ENCODE data around the gene CCT4. TPM values are rescaled to one million over a fixed set of nuclear protein-coding genes. Genes with fewer than 3 reads are reported as not detected.
"Not testable (repeated sequence)": the region's sequence is repeated elsewhere in the genome, so short reads cannot be mapped to it uniquely, and the experiment has no call there.

Gene CCT4, protein sequence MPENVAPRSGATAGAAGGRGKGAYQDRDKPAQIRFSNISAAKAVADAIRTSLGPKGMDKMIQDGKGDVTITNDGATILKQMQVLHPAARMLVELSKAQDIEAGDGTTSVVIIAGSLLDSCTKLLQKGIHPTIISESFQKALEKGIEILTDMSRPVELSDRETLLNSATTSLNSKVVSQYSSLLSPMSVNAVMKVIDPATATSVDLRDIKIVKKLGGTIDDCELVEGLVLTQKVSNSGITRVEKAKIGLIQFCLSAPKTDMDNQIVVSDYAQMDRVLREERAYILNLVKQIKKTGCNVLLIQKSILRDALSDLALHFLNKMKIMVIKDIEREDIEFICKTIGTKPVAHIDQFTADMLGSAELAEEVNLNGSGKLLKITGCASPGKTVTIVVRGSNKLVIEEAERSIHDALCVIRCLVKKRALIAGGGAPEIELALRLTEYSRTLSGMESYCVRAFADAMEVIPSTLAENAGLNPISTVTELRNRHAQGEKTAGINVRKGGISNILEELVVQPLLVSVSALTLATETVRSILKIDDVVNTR
- total RNA-seq = 52.1 TPM

GRCh38 chr2:61888267-61889055 is at the start of gene CCT4:
Gene CCT4 (minus strand): TSS chr2:61888656. CDS start chr2:61888507, 149 bp downstream.
- H3K4me3 ChIP-seq (ENCODE audit: low read length) = peak within 1 kb of the TSS; percentile 88
- no peaks in the 10 kb centered on the region for H3K9me3 ChIP-seq (ENCODE audit: low read depth, low read length)
- H3K27me3 ChIP-seq (ENCODE audit: insufficient read depth, low read length) = no peaks in the 10 kb centered on the region
- peaks cover 28% of the 10 kb centered on the region for H3K4me1 ChIP-seq (ENCODE audit: insufficient read depth, low read length)

- no peaks in the 10 kb centered on the region for H3K27me3 ChIP-seq (ENCODE audit: insufficient read depth, low read length)
- no peak overlapping the region for H3K4me3 ChIP-seq (ENCODE audit: low read length)
- no peaks in the 10 kb centered on the region for H3K4me1 ChIP-seq (ENCODE audit: insufficient read depth, low read length)
- no peaks in the 10 kb centered on the region for H3K9me3 ChIP-seq (ENCODE audit: low read depth, low read length)
Measured at GRCh38 chr2:61937886-61938285, 49.4 kb upstream of the CCT4 start.

DNA sequence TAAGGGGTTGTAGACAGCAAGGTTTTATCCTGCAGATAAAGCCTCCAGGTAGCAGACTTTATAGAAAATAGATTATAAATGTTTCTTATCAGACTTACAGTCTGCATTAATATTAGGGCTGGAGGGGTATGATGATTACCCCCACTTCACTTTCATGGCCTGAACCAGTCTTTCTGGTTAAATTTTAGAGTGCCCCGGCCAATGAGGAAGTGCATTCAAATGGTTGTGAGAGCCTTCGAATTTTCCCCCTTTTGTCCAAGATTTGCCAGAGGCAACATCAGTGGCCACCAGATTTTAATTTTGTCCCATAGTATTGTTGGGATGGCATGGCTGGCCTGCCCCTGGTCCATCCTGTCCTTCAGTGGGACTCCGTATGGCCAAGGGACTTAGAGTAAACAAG is 48.6 kb upstream of the CCT4 start:
- H3K27me3 ChIP-seq (ENCODE audit: insufficient read depth, low read length) = no peaks in the 10 kb centered on the region
- no peaks in the 10 kb centered on the region for H3K4me1 ChIP-seq (ENCODE audit: insufficient read depth, low read length)
- H3K9me3 ChIP-seq (ENCODE audit: low read depth, low read length) = no peaks in the 10 kb centered on the region
- no peak overlapping the region for H3K4me3 ChIP-seq (ENCODE audit: low read length)

DNA sequence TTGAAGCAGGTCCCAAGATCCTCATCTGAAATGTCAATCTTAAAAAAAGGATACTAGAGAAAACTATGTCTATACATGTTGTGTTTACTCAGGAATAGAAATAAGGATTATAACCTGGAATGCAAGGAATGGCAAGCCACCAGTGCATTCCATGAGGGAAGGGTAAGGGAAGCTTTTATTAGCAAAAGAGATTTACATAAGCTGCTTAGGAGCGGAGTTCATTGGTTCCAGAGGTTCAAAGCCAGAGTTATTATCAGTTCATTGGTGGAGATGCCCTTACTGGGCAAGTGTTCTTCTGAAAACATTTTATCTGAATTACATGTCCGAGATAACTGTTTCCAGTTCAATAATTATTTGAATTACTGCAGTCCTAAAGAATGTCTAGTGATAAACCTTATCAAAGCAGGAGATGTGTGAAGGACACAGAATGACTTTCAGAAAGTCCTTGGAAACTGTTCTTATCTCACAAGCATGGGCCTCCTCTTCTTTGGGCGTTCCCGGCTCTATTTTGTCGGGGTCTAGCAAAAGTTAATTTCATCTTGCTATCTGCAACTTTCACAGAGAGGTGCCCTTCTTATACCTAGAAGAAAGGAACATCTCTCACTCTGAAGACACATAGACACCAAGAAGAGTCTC is 40.5 kb upstream of the CCT4 start:
- Histone ChIP-seq H3K27me3 (ENCODE audit: insufficient read depth, low read length) (no peaks in the 10 kb centered on the region), H3K4me3 (ENCODE audit: low read length) (no peak overlapping the region), H3K9me3 (ENCODE audit: low read depth, low read length) (no peaks in the 10 kb centered on the region), H3K4me1 (ENCODE audit: insufficient read depth, low read length) (no peaks in the 10 kb centered on the region)

- no peak overlapping the region for H3K4me3 ChIP-seq (ENCODE audit: low read length)
- H3K27me3 ChIP-seq (ENCODE audit: insufficient read depth, low read length) = no peaks in the 10 kb centered on the region
- H3K4me1 ChIP-seq (ENCODE audit: insufficient read depth, low read length) = no peaks in the 10 kb centered on the region
- H3K9me3 ChIP-seq (ENCODE audit: low read depth, low read length) = no peaks in the 10 kb centered on the region
Measured at GRCh38 chr2:61926531-61927477, 38.3 kb upstream of the CCT4 start.

- Histone ChIP-seq H3K9me3 (ENCODE audit: low read depth, low read length) (no peaks in the 10 kb centered on the region), H3K4me3 (ENCODE audit: low read length) (no peak overlapping the region), H3K4me1 (ENCODE audit: insufficient read depth, low read length) (no peaks in the 10 kb centered on the region), H3K27me3 (ENCODE audit: insufficient read depth, low read length) (no peaks in the 10 kb centered on the region)
Measured at GRCh38 chr2:61924895-61925663, 36.6 kb upstream of the CCT4 start.

- no peaks in the 10 kb centered on the region for H3K27me3 ChIP-seq (ENCODE audit: insufficient read depth, low read length)
- no peaks in the 10 kb centered on the region for H3K9me3 ChIP-seq (ENCODE audit: low read depth, low read length)
- H3K4me3 ChIP-seq (ENCODE audit: low read length) = no peak overlapping the region
- H3K4me1 ChIP-seq (ENCODE audit: insufficient read depth, low read length) = no peaks in the 10 kb centered on the region
Measured at GRCh38 chr2:61922714-61923113, 34.3 kb upstream of the CCT4 start.

GRCh38 chr2:61920548-61920947 is 32.1 kb upstream of the CCT4 start:
- Histone ChIP-seq H3K4me1 (ENCODE audit: insufficient read depth, low read length) (no peaks in the 10 kb centered on the region), H3K9me3 (ENCODE audit: low read depth, low read length) (no peaks in the 10 kb centered on the region), H3K27me3 (ENCODE audit: insufficient read depth, low read length) (no peaks in the 10 kb centered on the region), H3K4me3 (ENCODE audit: low read length) (no peak overlapping the region)

DNA sequence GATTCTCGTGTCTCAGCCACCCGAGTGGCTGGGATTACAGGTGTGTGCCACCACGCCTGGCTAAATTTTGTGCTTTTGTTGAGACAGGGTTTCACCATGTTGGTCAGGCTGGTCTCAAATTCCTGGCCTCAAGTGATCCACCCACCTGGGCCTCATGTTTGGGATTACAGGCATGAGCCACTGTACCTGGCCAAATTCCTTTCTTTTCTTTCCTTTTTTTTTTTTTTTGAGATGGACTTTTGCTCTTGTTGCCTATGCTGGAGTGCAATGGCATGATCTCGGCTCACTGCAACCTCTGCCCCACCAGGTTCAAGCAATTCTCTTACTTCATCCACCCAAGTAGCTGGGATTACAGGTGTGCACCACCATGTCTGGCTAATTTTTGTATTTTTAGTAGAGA is 26.3 kb upstream of the CCT4 start:
- not testable (repeated sequence) for H3K4me1 ChIP-seq (ENCODE audit: insufficient read depth, low read length); H3K4me3 ChIP-seq (ENCODE audit: low read length); H3K27me3 ChIP-seq (ENCODE audit: insufficient read depth, low read length); H3K9me3 ChIP-seq (ENCODE audit: low read depth, low read length)

GRCh38 chr2:61911510-61911909 is 23.1 kb upstream of the CCT4 start:
- H3K4me3 ChIP-seq (ENCODE audit: low read length) = no peak overlapping the region
- H3K9me3 ChIP-seq (ENCODE audit: low read depth, low read length) = no peaks in the 10 kb centered on the region
- no peaks in the 10 kb centered on the region for H3K27me3 ChIP-seq (ENCODE audit: insufficient read depth, low read length)
- no peaks in the 10 kb centered on the region for H3K4me1 ChIP-seq (ENCODE audit: insufficient read depth, low read length)

DNA sequence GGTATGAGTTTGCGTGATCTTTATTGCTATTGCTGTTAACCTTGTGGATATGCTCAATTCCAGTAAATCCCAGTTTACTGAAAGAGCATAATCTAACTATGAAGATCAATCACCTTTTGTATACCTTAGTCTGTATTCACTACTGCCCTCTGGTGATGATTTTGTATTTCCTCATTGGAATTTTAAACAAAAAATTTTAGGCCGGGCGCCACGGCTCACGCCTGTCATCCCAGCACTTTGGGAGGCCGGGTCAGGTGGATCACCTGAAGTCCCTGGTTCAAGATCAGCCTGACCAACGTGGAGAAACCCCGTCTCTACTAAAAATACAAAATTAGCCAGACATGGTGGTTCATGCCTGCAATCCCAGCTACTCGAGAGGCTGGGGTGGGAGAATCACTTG is 22.1 kb upstream of the CCT4 start:
- no peaks in the 10 kb centered on the region for H3K27me3 ChIP-seq (ENCODE audit: insufficient read depth, low read length)
- H3K4me3 ChIP-seq (ENCODE audit: low read length) = no peak overlapping the region
- peaks cover 3% of the 10 kb centered on the region for H3K4me1 ChIP-seq (ENCODE audit: insufficient read depth, low read length)
- no peaks in the 10 kb centered on the region for H3K9me3 ChIP-seq (ENCODE audit: low read depth, low read length)

GRCh38 chr2:61909116-61909515 is 20.7 kb upstream of the CCT4 start:
- Histone ChIP-seq H3K4me3 (ENCODE audit: low read length) (no peak overlapping the region), H3K9me3 (ENCODE audit: low read depth, low read length) (no peaks in the 10 kb centered on the region), H3K27me3 (ENCODE audit: insufficient read depth, low read length) (no peaks in the 10 kb centered on the region), H3K4me1 (ENCODE audit: insufficient read depth, low read length) (peaks cover 7% of the 10 kb centered on the region)

- H3K9me3 ChIP-seq (ENCODE audit: low read depth, low read length) = no peaks in the 10 kb centered on the region
- H3K4me1 ChIP-seq (ENCODE audit: insufficient read depth, low read length) = peaks cover 7% of the 10 kb centered on the region
- no peaks in the 10 kb centered on the region for H3K27me3 ChIP-seq (ENCODE audit: insufficient read depth, low read length)
- peak overlapping the region; percentile 83 for H3K4me3 ChIP-seq (ENCODE audit: low read length)
Measured at GRCh38 chr2:61906186-61906470, 17.7 kb upstream of the CCT4 start.

Data from mononuclear cell (primary cell).